ENCODE results near the gene GALNT10.

The GALNT10 gene

DNA sequence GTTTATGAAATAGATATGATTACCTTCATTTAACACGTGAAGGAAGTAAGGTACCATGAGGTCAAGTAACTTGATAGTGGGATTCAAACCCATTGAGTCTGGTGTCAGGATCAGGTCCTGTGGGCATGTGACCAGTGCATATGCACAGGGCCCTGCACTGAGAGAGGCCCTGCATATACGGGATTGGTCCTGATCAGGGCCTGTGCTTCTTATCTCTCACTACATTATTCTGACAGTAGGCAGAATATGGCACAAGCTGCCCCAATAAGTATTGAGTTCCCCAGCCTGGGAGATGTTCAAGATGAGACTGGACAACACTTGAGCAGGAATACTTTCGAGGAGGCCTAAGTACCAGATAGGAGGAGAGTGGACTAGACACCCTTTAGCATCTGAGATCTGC lies 44.0 kb downstream of the GALNT10 start:
- Histone ChIP-seq H3K4me2 (ENCODE audit: low read length) (no peak overlapping the region), H3K27ac (ENCODE audit: low read depth, low read length) (no peak overlapping the region), H3K4me3 (ENCODE audit: low read length) (no peak overlapping the region), H3K9me2 (replicated peaks; ENCODE audit: control insufficient read depth, low read length) (no peaks in the 10 kb centered on the region), H3K79me2 (ENCODE audit: control insufficient read depth, low read length) (no peaks in the 10 kb centered on the region), H3K9me3 (ENCODE audit: control insufficient read depth, insufficient read depth, low read length) (no peaks in the 10 kb centered on the region), H4K20me1 (ENCODE audit: control insufficient read depth, insufficient read depth, low read depth, low read length) (no peaks in the 10 kb centered on the region), H3K27me3 (ENCODE audit: control insufficient read depth, low read length) (no peaks in the 10 kb centered on the region), H3K36me3 (ENCODE audit: control insufficient read depth, low read length) (no peaks in the 10 kb centered on the region), H3K4me1 (ENCODE audit: control insufficient read depth, low read length) (peaks cover 10% of the 10 kb centered on the region), H3F3A (ENCODE audit: control insufficient read depth, insufficient read depth) (no peaks in the 10 kb centered on the region)
- TF ChIP-seq EZH2phosphoT487 (IDR thresholded peaks at IDR 0.05; ENCODE audit: borderline replicate concordance, low read length), result no peak
- TF ChIP-seq, protein P1, sequence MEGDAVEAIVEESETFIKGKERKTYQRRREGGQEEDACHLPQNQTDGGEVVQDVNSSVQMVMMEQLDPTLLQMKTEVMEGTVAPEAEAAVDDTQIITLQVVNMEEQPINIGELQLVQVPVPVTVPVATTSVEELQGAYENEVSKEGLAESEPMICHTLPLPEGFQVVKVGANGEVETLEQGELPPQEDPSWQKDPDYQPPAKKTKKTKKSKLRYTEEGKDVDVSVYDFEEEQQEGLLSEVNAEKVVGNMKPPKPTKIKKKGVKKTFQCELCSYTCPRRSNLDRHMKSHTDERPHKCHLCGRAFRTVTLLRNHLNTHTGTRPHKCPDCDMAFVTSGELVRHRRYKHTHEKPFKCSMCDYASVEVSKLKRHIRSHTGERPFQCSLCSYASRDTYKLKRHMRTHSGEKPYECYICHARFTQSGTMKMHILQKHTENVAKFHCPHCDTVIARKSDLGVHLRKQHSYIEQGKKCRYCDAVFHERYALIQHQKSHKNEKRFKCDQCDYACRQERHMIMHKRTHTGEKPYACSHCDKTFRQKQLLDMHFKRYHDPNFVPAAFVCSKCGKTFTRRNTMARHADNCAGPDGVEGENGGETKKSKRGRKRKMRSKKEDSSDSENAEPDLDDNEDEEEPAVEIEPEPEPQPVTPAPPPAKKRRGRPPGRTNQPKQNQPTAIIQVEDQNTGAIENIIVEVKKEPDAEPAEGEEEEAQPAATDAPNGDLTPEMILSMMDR (IDR thresholded peaks at IDR 0.05; ENCODE audit: low read depth, low read length, poor library complexity, severe bottlenecking), result no peak

DNA sequence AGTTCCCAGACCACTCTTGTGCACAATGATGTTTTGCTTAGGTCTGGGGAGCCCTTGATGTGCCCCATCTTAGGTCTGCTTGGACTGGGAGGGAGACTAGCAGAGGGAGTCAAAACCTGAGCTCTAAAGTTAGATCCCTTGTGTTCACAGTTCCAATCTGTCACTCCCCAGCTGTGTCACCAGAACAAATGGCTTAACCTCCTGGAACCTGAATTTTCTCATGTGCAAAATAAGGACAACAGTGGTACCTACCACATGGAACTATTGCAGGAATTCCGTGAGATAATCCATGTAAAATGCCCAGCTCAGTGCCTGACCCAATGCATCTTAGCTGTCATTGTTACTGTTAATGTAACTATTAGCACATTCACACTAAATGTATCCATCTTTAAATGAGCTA lies 45.5 kb downstream of the GALNT10 start:
- Histone ChIP-seq H3K4me3 (ENCODE audit: low read length) (no peak overlapping the region), H3K36me3 (ENCODE audit: control insufficient read depth, low read length) (no peaks in the 10 kb centered on the region), H3K27ac (ENCODE audit: low read depth, low read length) (no peak overlapping the region), H3F3A (ENCODE audit: control insufficient read depth, insufficient read depth) (no peaks in the 10 kb centered on the region), H3K9me2 (replicated peaks; ENCODE audit: control insufficient read depth, low read length) (no peaks in the 10 kb centered on the region), H4K20me1 (ENCODE audit: control insufficient read depth, insufficient read depth, low read depth, low read length) (no peaks in the 10 kb centered on the region), H3K79me2 (ENCODE audit: control insufficient read depth, low read length) (no peaks in the 10 kb centered on the region), H3K27me3 (ENCODE audit: control insufficient read depth, low read length) (no peaks in the 10 kb centered on the region), H3K9me3 (ENCODE audit: control insufficient read depth, insufficient read depth, low read length) (no peaks in the 10 kb centered on the region), H3K4me1 (ENCODE audit: control insufficient read depth, low read length) (peaks cover 10% of the 10 kb centered on the region), H3K4me2 (ENCODE audit: low read length) (no peak overlapping the region)
- TF ChIP-seq EZH2phosphoT487 (IDR thresholded peaks at IDR 0.05; ENCODE audit: borderline replicate concordance, low read length), result no peak
- TF ChIP-seq, protein P1 (IDR thresholded peaks at IDR 0.05; ENCODE audit: low read depth, low read length, poor library complexity, severe bottlenecking), result no peak

DNA sequence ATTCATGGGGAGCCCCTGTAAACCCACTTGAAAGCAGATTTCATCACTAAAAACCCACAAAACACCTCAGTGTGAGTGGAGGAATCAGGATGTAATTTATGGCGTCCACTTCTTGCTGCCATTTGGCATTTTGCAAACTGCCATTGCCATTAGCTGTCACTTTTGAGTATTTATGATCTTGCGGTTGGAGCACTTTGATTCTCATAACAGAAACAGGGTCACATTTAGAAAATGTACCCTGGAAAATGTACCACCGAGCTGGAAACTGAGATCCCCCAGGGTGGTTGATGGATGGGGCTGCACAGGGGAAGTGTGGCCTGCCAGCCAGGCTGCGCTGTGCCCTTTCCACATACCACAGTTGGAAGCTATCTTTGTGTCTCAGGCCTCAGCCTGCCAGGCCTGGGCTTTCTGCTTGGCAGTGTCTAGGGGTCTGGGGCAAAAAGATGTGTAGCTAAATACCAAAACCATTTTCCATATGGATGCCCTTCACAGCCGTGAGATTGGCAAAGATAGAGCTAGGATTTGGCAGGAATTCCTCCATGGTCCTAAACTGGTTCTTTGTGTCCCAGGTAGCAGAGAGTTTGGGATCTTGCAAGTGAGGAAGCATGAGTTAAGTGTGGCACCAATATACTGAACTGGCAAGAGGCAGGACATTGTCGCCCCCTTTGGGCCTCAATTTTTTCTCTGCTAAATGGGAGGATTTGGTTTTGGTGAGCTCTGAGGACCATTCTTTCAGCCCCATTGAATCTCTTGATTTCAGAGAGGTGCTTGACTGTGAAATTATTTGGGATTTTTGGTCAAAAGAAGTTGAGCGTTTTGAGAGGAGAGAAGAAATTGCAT lies 46.2 kb downstream of the GALNT10 start:
- Histone ChIP-seq H3K9me3 (ENCODE audit: control insufficient read depth, insufficient read depth, low read length) (no peaks in the 10 kb centered on the region), H3F3A (ENCODE audit: control insufficient read depth, insufficient read depth) (no peaks in the 10 kb centered on the region), H3K79me2 (ENCODE audit: control insufficient read depth, low read length) (no peaks in the 10 kb centered on the region), H4K20me1 (ENCODE audit: control insufficient read depth, insufficient read depth, low read depth, low read length) (no peaks in the 10 kb centered on the region), H3K27me3 (ENCODE audit: control insufficient read depth, low read length) (no peaks in the 10 kb centered on the region), H3K9me2 (replicated peaks; ENCODE audit: control insufficient read depth, low read length) (no peaks in the 10 kb centered on the region), H3K4me3 (ENCODE audit: low read length) (no peak overlapping the region), H3K4me1 (ENCODE audit: control insufficient read depth, low read length) (peaks cover 10% of the 10 kb centered on the region), H3K4me2 (ENCODE audit: low read length) (no peak overlapping the region), H3K36me3 (ENCODE audit: control insufficient read depth, low read length) (no peaks in the 10 kb centered on the region), H3K27ac (ENCODE audit: low read depth, low read length) (no peak overlapping the region)
- TF ChIP-seq, protein P1 (IDR thresholded peaks at IDR 0.05; ENCODE audit: low read depth, low read length, poor library complexity, severe bottlenecking), result no peak
- no peak for TF ChIP-seq EZH2phosphoT487 (IDR thresholded peaks at IDR 0.05; ENCODE audit: borderline replicate concordance, low read length)
